ENCODE data around the gene FAAH. TPM values are rescaled to one million over a fixed set of nuclear protein-coding genes. Genes with fewer than 3 reads are reported as not detected.

Gene FAAH
- total and polyA plus RNA-seq, 2 of the 13 experiments (the other 11 are each of a cell fraction or from before 2014, with no cell fraction given) = 5.4 to 11.0 TPM

DNA sequence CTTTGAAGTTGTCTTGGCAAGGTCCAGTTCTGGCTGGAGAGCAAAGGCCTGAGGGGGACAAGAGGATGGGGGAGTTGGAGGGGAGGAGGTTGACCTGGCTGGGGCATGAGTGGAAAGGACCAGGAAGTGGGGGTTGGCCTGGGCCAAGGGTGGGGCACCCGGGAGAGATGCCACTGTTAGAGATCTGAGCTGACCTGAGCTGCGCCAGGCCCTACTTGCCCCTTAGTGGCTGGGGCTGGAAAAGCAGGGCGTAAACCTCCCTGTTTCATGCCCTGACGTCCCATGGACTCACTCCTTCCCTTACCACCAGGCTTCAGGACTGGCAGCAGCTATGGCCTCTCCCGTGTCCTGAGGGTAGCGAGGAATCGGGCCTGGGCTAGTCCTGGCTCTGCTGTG lies 16.9 kb downstream of the FAAH start (continued):
- TF ChIP-seq, protein P1, sequence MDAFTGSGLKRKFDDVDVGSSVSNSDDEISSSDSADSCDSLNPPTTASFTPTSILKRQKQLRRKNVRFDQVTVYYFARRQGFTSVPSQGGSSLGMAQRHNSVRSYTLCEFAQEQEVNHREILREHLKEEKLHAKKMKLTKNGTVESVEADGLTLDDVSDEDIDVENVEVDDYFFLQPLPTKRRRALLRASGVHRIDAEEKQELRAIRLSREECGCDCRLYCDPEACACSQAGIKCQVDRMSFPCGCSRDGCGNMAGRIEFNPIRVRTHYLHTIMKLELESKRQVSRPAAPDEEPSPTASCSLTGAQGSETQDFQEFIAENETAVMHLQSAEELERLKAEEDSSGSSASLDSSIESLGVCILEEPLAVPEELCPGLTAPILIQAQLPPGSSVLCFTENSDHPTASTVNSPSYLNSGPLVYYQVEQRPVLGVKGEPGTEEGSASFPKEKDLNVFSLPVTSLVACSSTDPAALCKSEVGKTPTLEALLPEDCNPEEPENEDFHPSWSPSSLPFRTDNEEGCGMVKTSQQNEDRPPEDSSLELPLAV (CRISPR knock-in tag; conservative IDR thresholded peaks at IDR 0.05; ENCODE audit: low read depth) = no peak
- no peak for TF ChIP-seq ELF1 (CRISPR knock-in tag; IDR thresholded peaks at IDR 0.05)

DNA sequence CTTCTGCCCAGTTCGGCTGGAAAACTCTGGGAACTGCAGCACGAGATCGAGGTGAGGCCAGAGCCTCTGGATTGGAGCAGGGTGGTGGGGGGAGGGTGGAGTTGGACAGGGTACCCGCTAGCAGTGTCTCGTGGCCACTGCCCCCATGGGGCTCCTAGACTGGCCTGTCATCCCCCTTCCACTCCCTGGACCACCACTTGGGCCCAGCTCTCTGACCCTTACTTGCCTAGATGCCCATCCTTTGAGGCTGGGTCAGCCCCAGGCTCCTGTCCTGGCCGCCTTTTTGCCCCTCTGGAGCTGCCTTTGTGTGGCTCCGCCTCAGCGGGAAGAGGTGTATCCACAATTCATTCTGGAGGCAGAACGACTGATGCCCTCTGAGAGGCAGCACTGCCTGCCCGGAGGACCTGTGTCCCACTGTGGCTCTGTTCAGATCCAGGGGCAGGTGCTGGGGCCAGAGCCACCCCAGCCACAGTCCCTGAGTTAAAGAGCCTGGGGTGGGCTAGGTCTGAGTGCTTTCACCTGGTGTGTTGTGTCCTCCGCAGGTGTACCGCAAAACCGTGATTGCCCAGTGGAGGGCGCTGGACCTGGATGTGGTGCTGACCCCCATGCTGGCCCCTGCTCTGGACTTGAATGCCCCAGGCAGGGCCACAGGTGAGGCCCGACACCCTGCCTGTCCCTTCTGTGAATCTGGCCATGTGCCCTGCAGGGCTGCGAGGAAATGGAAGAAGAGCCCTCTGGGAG lies 17.7 kb downstream of the FAAH start:
- H3K27ac ChIP-seq (ENCODE audit: extremely low read length, insufficient read depth, low read length) = no peak overlapping the region
- no peaks in the 10 kb centered on the region for H3K4me1 ChIP-seq (ENCODE audit: insufficient read depth, low read length)
- intact Hi-C loops (cut with micrococcal nuclease; ENCODE audit: unreplicated experiment) = no loop called here
- no peak overlapping the region for H3K4me3 ChIP-seq (replicated peaks in 1 of 3; ENCODE audit: insufficient read depth in 1 of 3, low read depth in 2 of 3, low read length in 3 of 3)
- no peaks in the 10 kb centered on the region for H3K9me3 ChIP-seq (ENCODE audit: low read length)
- H3K36me3 ChIP-seq (replicated peaks in 1 of 2; ENCODE audit: control insufficient read depth in 1 of 2, insufficient read depth in 2 of 2, low read length in 2 of 2) = peaks cover 0 to 1% of the 10 kb centered on the region in 2 experiments; a peak in 1 of 5 replicates
- WGBS (ENCODE audit: low lambda C conversion rate) = 90% methylated on average over 9 of the region's 16 CpGs
- CTCF ChIA-PET (ENCODE audit: low intra/inter-chr PET ratio, low total read pairs) = no interaction called here
- H2AFZ ChIP-seq (ENCODE audit: low read length) = no peak overlapping the region
- no peak for DNase-seq (ENCODE audit: low spot score)
- H3K9ac ChIP-seq (ENCODE audit: insufficient read depth, low read depth, low read length) = no peak overlapping the region
- TF ChIP-seq, protein P2, sequence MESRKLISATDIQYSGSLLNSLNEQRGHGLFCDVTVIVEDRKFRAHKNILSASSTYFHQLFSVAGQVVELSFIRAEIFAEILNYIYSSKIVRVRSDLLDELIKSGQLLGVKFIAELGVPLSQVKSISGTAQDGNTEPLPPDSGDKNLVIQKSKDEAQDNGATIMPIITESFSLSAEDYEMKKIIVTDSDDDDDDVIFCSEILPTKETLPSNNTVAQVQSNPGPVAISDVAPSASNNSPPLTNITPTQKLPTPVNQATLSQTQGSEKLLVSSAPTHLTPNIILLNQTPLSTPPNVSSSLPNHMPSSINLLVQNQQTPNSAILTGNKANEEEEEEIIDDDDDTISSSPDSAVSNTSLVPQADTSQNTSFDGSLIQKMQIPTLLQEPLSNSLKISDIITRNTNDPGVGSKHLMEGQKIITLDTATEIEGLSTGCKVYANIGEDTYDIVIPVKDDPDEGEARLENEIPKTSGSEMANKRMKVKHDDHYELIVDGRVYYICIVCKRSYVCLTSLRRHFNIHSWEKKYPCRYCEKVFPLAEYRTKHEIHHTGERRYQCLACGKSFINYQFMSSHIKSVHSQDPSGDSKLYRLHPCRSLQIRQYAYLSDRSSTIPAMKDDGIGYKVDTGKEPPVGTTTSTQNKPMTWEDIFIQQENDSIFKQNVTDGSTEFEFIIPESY (CRISPR knock-in tag; IDR thresholded peaks at IDR 0.05) = peak; percentile 58; the same call in 1 of the 2 replicates
- TF ChIP-seq, protein P3, sequence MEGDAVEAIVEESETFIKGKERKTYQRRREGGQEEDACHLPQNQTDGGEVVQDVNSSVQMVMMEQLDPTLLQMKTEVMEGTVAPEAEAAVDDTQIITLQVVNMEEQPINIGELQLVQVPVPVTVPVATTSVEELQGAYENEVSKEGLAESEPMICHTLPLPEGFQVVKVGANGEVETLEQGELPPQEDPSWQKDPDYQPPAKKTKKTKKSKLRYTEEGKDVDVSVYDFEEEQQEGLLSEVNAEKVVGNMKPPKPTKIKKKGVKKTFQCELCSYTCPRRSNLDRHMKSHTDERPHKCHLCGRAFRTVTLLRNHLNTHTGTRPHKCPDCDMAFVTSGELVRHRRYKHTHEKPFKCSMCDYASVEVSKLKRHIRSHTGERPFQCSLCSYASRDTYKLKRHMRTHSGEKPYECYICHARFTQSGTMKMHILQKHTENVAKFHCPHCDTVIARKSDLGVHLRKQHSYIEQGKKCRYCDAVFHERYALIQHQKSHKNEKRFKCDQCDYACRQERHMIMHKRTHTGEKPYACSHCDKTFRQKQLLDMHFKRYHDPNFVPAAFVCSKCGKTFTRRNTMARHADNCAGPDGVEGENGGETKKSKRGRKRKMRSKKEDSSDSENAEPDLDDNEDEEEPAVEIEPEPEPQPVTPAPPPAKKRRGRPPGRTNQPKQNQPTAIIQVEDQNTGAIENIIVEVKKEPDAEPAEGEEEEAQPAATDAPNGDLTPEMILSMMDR (CRISPR knock-in tag; IDR thresholded peaks at IDR 0.05) = peak; percentile 55
- no peak for TF ChIP-seq NFE2L1 (CRISPR knock-in tag; IDR thresholded peaks at IDR 0.05; ENCODE audit: borderline replicate concordance)
- POLR2A ChIA-PET = interaction anchor here (0.6 kb wide), 1 partner anchor 36 kb away, joined by 3 read pairs; no protein-coding TSS in a partner anchor
- in situ Hi-C loops (cut with HindIII; ENCODE audit: extremely low pct_ligation_motif_present, low pct_unique_long_range_greater_than_20kb) = no loop called here
- no peaks in the 10 kb centered on the region for H3K27me3 ChIP-seq (ENCODE audit: control insufficient read depth in 1 of 2, insufficient read depth in 2 of 2, low read length in 2 of 2)
- peak; percentile 47 for ATAC-seq
- FAIRE-seq = no peak
- no peaks in the 10 kb centered on the region for H3K79me2 ChIP-seq (ENCODE audit: insufficient read depth, low read length)
- no peaks in the 10 kb centered on the region for H4K20me1 ChIP-seq (ENCODE audit: insufficient read depth, low read length)
- H3K4me2 ChIP-seq (ENCODE audit: low read depth, low read length) = no peak overlapping the region
- no TSS peak for BruUV-seq (replicated peaks)
